Thoracic aorta (tissue), 2 donors: ENCODE measurements around the gene SPAG9. TPM values are rescaled to one million over a fixed set of nuclear protein-coding genes. Genes with fewer than 3 reads are reported as not detected.

Source experiments
- ATAC-seq: fragments of 150-250 bp; one replicate; pipeline ENCODE4 v1.8.0; 2017; ENCODE audit warnings: low read depth; ENCODE audit not compliant: insufficient number of reproducible peaks, low FRiP score
- DNase-seq: peaks from one replicate; pipeline ENCODE4 v3.0.0-alpha.2; 2020; ENCODE audit warnings: low spot score
- H3K27ac ChIP-seq, 2 donors: fragments of 200-600 bp; sonication (generic); 1 replicate in 1 of 2; 2 replicates in 1 of 2; pipeline ENCODE4 v1.5.1; 2016; ENCODE audit warnings: mild to moderate bottlenecking in 2 of 2, moderate library complexity in 2 of 2
- H3K27me3 ChIP-seq: fragments of 200-600 bp; sonication (generic); replicated peaks from 2 replicates; pipeline ENCODE4 v1.6.0; 2016; ENCODE audit warnings: mild to moderate bottlenecking; ENCODE audit not compliant: insufficient read depth
- H3K36me3 ChIP-seq: fragments of 200-600 bp; sonication (generic); one replicate; pipeline ENCODE4 v1.5.1; 2016
- H3K4me1 ChIP-seq, 2 donors: fragments of 200-600 bp; sonication (generic); 1 replicate in 1 of 2; 2 replicates in 1 of 2; pipeline versions ENCODE4 v1.5.1 to v1.6.0; 2016; ENCODE audit warnings: low read depth in 2 of 2, mild to moderate bottlenecking in 1 of 2; ENCODE audit not compliant: control insufficient read depth in 1 of 2
- H3K4me3 ChIP-seq: fragments of 200-600 bp; sonication (generic); 2 replicates; pipeline ENCODE4 v1.5.1; 2016; ENCODE audit warnings: mild to moderate bottlenecking
- H3K9me3 ChIP-seq: fragments of 200-600 bp; sonication (generic); 2 replicates; pipeline ENCODE4 v1.5.1; 2016
- CTCF ChIP-seq: fragments of 200-600 bp; sonication (generic); IDR thresholded peaks from one replicate; pipeline ENCODE4 v1.5.1; 2019; ENCODE audit warnings: antibody characterized with exemption
- total RNA-seq, 2 donors: library from RNA; depleted of rRNA; stranded (reverse); fragments of >200 nt; gene quantifications; one replicate each; pipeline versions ENCODE4 v1.1.0 to v1.2.3, GENCODE V29; 2016

Gene SPAG9
- total RNA-seq, 2 donors from 2014 or later, result 105 to 162 TPM

GRCh38 chr17:50953518-50953830 is 167.2 kb downstream of the SPAG9 start:
- DNase-seq (no peak), ATAC-seq (no peak)
- Histone ChIP-seq H3K4me1 (peaks cover 20 to 41% of the 10 kb centered on the region in 2 donors), H3K4me3 (no peak overlapping the region), H3K9me3 (no peaks in the 10 kb centered on the region), H3K36me3 (no peaks in the 10 kb centered on the region), H3K27ac (peak overlapping the region in 1 of 2 donors; percentile 32), H3K27me3 (no peaks in the 10 kb centered on the region)
- no peak for TF ChIP-seq CTCF

DNA sequence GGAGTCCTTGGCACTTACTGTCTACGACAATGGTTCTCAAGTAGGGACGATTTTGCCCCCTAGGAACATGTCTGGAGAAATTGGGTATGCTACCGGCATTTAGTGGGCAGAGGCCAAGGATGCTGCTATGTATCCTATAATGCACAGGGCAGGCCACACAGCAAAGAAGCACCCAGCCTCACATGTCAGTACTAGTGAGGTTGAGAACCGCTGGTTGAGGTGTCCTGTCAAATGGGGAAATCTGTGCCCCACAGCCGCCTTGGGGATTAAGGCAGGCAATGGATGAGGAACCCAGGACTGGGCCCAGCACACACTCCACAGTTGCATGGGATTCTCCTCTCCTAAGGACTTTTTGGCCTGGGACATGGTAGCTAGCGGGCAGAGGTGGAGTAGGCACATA is 167.8 kb downstream of the SPAG9 start:
- H3K4me1 ChIP-seq, result peaks cover 26 to 47% of the 10 kb centered on the region in 2 donors
- no peak overlapping the region for H3K27ac ChIP-seq
- TF ChIP-seq CTCF, result no peak

DNA sequence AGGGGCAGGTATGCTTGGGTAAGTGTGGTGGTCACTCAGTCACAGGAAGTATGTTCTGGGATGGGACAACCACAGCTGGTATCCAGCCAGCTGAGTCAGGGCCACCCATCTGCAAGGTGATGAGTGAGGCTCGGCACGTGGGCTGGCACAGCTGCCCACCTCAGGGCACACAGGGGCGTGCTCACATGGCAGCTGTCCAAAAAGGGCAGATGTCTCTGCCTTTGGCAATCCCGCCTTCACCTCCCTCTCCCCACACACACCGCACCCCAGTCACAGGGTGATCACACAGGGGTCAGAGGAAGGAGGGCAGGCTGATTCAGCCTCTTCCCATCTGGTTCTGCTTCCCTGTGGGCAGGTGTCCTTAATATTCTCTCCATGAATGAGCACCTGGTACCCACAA is 168.7 kb downstream of the SPAG9 start:
- DNase-seq, result no peak
- Histone ChIP-seq H3K27ac (no peak overlapping the region), H3K4me3 (no peak overlapping the region), H3K27me3 (no peaks in the 10 kb centered on the region), H3K9me3 (no peaks in the 10 kb centered on the region), H3K36me3 (no peaks in the 10 kb centered on the region), H3K4me1 (peaks cover 26 to 49% of the 10 kb centered on the region in 2 donors)
- ATAC-seq, result no peak
- TF ChIP-seq CTCF, result no peak

More for the DNA sequence above, 167.8 kb downstream of the SPAG9 start:
- Histone ChIP-seq H3K36me3 (no peaks in the 10 kb centered on the region), H3K27me3 (no peaks in the 10 kb centered on the region), H3K4me3 (no peak overlapping the region), H3K9me3 (no peaks in the 10 kb centered on the region)
- no peak for ATAC-seq
- DNase-seq, result no peak

DNA sequence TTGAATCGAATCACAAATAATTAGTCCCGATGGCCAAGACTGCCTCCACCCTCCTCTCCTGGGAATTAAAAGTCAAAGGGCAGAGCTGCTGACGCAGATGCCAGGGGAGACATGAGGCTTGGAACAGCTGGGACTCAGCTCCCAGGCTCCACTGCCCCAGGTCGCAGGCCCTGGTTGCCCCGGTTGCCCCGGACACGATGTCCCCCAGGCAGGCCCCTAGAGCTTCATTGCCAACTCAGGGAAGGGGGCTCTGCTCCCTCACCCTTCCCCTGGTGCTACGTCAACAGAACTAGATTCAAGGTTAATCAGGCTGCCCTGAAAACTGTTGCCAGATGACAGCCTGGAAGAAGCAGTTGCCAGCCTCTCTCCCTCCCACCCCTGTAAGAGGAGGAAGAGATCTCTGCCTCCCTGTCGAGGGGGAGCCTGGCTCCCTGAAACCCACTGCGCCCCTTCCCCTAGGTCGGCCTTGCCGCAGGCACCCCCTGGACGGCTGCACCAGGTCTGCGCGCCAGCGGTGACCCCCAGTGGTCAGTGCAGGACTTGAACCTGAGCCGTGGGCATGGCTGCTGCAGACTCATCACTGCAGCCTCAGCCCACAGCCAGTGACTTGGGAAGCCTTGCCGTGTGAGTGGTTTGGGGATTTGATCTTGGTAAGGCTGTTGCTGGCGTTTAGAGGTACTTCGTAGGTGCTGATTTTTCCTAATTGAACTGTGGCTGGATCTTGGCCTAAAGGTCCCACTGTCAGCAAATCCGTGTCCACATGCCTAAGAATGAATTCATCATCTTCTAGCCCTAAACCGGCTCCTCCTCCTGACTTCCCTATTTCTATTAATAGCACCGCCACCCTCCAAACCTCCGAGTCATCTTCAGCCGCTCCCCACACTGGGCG is 170.4 kb downstream of the SPAG9 start:
- Histone ChIP-seq H3K36me3 (no peaks in the 10 kb centered on the region), H3K27me3 (no peaks in the 10 kb centered on the region), H3K27ac (peak overlapping the region; percentile 77 to 79), H3K4me1 (peaks cover 23 to 38% of the 10 kb centered on the region in 2 donors), H3K4me3 (peak overlapping the region; percentile 34), H3K9me3 (no peaks in the 10 kb centered on the region)
- ATAC-seq (peak; percentile 74), DNase-seq (peak; percentile 56)
- peak; percentile 83 for TF ChIP-seq CTCF

- no peak for TF ChIP-seq CTCF
- Histone ChIP-seq H3K4me3 (no peak overlapping the region), H3K27ac (peak overlapping the region; percentile 77 to 79), H3K27me3 (no peaks in the 10 kb centered on the region), H3K36me3 (no peaks in the 10 kb centered on the region), H3K9me3 (no peaks in the 10 kb centered on the region), H3K4me1 (peaks cover 26 to 46% of the 10 kb centered on the region in 2 donors)
- DNase-seq, result no peak
- ATAC-seq, result no peak
Measured at GRCh38 chr17:50949128-50949988, 171.3 kb downstream of the SPAG9 start.
